MCF 10A (cell line): ENCODE data around the gene CHERP. TPM values are rescaled to one million over a fixed set of nuclear protein-coding genes. Genes with fewer than 3 reads are reported as not detected.

Experiments
- BruUV-seq: library from RNA; stranded (reverse); fragments of 400-500 nt; replicated peaks from 2 replicates; lab custom pipeline; 2021; lab: Mats Ljungman, UMichigan
- CTCF ChIA-PET: fragments of 300-600 bp; sonication (Branson Sonifier 250); formaldehyde crosslinking; extraction: SDS; loops from one replicate; lab custom pipeline; 2021; ENCODE audit warnings: antibody characterized with exemption, inconsistent platforms; lab: Yijun Ruan, JAX
- POLR2A ChIA-PET: fragments of 300-600, 350-650 bp; sonication (Branson Sonifier 250); formaldehyde crosslinking; extraction: SDS; loops from one replicate; lab custom pipeline; 2020; ENCODE audit warnings: antibody characterized with exemption, inconsistent platforms; lab: Yijun Ruan, JAX
- DNase-seq: peaks from one replicate; pipeline ENCODE4 v3.0.0-alpha.2; 2018; ENCODE audit not compliant: unreplicated experiment
- H3K27ac Mint-ChIP-seq: one replicate; pipeline ENCODE4 v1.8.0; 2022; ENCODE audit warnings: mild to moderate bottlenecking, low read depth, mixed read lengths; ENCODE audit not compliant: unreplicated experiment
- H3K27me3 Mint-ChIP-seq: one replicate; pipeline ENCODE4 v1.8.0; 2022; ENCODE audit warnings: mixed read lengths; ENCODE audit not compliant: insufficient read depth, unreplicated experiment
- H3K36me3 Mint-ChIP-seq: one replicate; pipeline ENCODE4 v1.8.0; 2022; ENCODE audit warnings: mild to moderate bottlenecking, moderate library complexity, mixed read lengths; ENCODE audit not compliant: insufficient read depth, unreplicated experiment
- H3K4me1 Mint-ChIP-seq: one replicate; pipeline ENCODE4 v1.8.0; 2022; ENCODE audit warnings: mixed read lengths; ENCODE audit not compliant: insufficient read depth, unreplicated experiment
- H3K4me3 Mint-ChIP-seq: one replicate; pipeline ENCODE4 v1.8.0; 2022; ENCODE audit warnings: mild to moderate bottlenecking, moderate library complexity, mixed read lengths; ENCODE audit not compliant: unreplicated experiment
- H3K9me3 Mint-ChIP-seq: one replicate; pipeline ENCODE4 v1.8.0; 2022; ENCODE audit warnings: mixed read lengths; ENCODE audit not compliant: unreplicated experiment
- intact Hi-C: fragments of 100-400 bp; cut with micrococcal nuclease; formaldehyde crosslinking; loops from 2 replicates; pipeline ENCODE4 v1.14.1; 2022
- total RNA-seq: library from RNA; stranded (reverse); gene quantifications from 2 replicates; pipeline ENCODE4 v1.2.3, GENCODE V29; 2022
- TF ChIP-seq, protein P1 (sequence below): fragments of 200-600 bp; IDR thresholded peaks from one replicate; pipeline ENCODE4 v1.8.0; 2022; ENCODE audit warnings: antibody characterized with exemption, mild to moderate bottlenecking; ENCODE audit not compliant: unreplicated experiment

Gene CHERP
- total RNA-seq, 1 experiment from 2014 or later = 51.6 TPM

DNA sequence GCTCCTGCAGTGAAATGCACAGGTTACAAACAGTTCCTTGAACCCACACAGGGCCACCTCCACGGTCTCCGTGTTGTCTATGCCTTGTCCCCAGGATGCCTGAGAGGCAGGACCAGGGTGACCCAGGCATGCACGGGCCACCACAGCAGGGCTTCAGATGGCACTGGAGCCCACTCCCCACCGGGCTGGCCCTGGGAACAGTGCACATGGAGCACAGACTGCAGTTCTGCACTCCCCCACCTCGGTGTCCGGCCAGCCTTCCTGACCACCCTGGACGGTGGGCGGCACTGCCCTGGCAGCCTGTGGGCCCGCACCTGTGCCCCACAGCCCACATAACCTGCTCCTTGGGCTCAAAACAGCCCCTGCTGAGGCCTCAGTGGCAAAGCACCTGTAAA, 44.2 kb upstream of the CHERP start:
- BruUV-seq = no TSS peak
- ChIA-PET CTCF (no interaction called here), POLR2A (interaction anchor here (1.0 kb wide), 1 partner anchor 23 kb away, joined by 4 read pairs; no protein-coding TSS in a partner anchor)
- intact Hi-C loops = no loop called here
- Mint-ChIP-seq H3K4me1 (peaks cover 27% of the 10 kb centered on the region), H3K4me3 (no peak overlapping the region), H3K27me3 (no peaks in the 10 kb centered on the region), H3K27ac (no peak overlapping the region), H3K36me3 (peaks cover 4% of the 10 kb centered on the region), H3K9me3 (no peaks in the 10 kb centered on the region)
- TF ChIP-seq, protein P1, sequence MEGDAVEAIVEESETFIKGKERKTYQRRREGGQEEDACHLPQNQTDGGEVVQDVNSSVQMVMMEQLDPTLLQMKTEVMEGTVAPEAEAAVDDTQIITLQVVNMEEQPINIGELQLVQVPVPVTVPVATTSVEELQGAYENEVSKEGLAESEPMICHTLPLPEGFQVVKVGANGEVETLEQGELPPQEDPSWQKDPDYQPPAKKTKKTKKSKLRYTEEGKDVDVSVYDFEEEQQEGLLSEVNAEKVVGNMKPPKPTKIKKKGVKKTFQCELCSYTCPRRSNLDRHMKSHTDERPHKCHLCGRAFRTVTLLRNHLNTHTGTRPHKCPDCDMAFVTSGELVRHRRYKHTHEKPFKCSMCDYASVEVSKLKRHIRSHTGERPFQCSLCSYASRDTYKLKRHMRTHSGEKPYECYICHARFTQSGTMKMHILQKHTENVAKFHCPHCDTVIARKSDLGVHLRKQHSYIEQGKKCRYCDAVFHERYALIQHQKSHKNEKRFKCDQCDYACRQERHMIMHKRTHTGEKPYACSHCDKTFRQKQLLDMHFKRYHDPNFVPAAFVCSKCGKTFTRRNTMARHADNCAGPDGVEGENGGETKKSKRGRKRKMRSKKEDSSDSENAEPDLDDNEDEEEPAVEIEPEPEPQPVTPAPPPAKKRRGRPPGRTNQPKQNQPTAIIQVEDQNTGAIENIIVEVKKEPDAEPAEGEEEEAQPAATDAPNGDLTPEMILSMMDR = no peak
- DNase-seq = no peak

GRCh38 chr19:16585808-16586476, 43.7 kb upstream of the CHERP start:
- DNase-seq = no peak
- intact Hi-C loops = no loop called here
- no TSS peak for BruUV-seq
- no peak overlapping the region for H3K4me3 Mint-ChIP-seq
- H3K4me1 Mint-ChIP-seq = peaks cover 30% of the 10 kb centered on the region
- H3K27ac Mint-ChIP-seq = peak overlapping the region; percentile 57
- TF ChIP-seq, protein P1 = no peak
- no peaks in the 10 kb centered on the region for H3K27me3 Mint-ChIP-seq
- CTCF ChIA-PET = no interaction called here
- H3K36me3 Mint-ChIP-seq = peaks cover 4% of the 10 kb centered on the region
- H3K9me3 Mint-ChIP-seq = no peaks in the 10 kb centered on the region
- POLR2A ChIA-PET = interaction anchor here (1.0 to 2.1 kb wide), 2 partner anchors 23 to 41 kb away, joined by 4 to 18 read pairs; partner anchors contain the start of gene MED26

DNA sequence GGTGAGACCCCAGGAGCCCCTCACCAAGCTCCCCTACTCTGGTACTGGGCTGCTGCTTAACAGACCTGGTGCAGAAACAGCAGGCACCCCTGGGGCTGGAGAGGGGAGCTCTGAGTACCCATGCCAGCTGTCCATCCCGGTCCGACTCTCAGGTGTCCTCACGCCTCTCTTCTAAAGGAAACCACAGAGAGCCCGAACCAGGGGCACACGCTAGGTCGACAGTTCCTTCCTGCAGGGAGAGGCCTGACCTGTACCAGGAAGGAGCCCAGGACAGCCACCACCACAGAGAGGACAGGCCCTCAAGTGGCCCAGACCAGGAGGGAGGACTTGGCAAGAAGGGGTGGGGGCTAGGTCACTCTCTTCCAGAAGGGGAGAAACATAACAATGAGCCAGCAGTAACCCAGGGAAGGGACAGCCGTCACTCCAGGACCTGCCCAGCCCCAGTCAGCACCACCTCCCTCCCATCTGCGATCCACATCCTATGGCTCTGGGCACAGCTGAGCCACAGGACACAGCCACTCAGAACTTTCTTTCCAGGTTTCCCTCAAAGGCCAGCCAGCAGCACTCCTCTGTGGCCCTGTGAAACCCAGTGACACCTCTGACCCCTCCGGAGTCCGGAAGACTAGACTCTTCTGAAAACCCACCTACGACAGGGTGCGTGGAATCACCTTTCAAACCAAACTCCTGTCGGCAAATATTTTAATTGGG, 43.0 kb upstream of the CHERP start:
- intact Hi-C loops = no loop called here
- peak overlapping the region; percentile 78 for H3K27ac Mint-ChIP-seq
- CTCF ChIA-PET = interaction anchor here (1.0 to 1.2 kb wide), 2 partner anchors 21 to 23 kb away, joined by 3 to 5 read pairs; no protein-coding TSS in a partner anchor
- peaks cover 34% of the 10 kb centered on the region for H3K4me1 Mint-ChIP-seq
- H3K36me3 Mint-ChIP-seq = peaks cover 4% of the 10 kb centered on the region
- no peak for DNase-seq
- no TSS peak for BruUV-seq
- H3K27me3 Mint-ChIP-seq = no peaks in the 10 kb centered on the region
- no peaks in the 10 kb centered on the region for H3K9me3 Mint-ChIP-seq
- H3K4me3 Mint-ChIP-seq = no peak overlapping the region
- TF ChIP-seq, protein P1 = no peak
- POLR2A ChIA-PET = interaction anchor here (0.8 to 2.1 kb wide), 7 partner anchors 13 to 76 kb away, joined by 3 to 18 read pairs (median 5); partner anchors contain the start of genes MED26, SLC35E1 and TMEM38A
